Trophoblast cell (in vitro differentiated cells and primary cell): Measurements from ENCODE around the gene ATP6AP1.

Experiments used
- DNase-seq, 2 donors: peaks; one replicate each; pipeline ENCODE4 v3.0.0-alpha.2; 2016
- H2AFZ ChIP-seq: 2 replicates; pipeline ENCODE4 v1.6.1; 2013; ENCODE audit warnings: low read length, moderate library complexity, mild to moderate bottlenecking; ENCODE audit not compliant: insufficient read depth, poor library complexity
- H2AK5ac ChIP-seq: 2 replicates; pipeline ENCODE4 v1.6.1; 2013; ENCODE audit warnings: mild to moderate bottlenecking, low read length
- H2BK120ac ChIP-seq: 2 replicates; pipeline ENCODE4 v1.6.1; 2013; ENCODE audit warnings: low read length, mild to moderate bottlenecking, moderate library complexity; ENCODE audit not compliant: insufficient read depth, poor library complexity
- H2BK12ac ChIP-seq: 2 replicates; pipeline ENCODE4 v1.6.1; 2013; ENCODE audit warnings: mild to moderate bottlenecking, low read length, moderate library complexity
- H2BK5ac ChIP-seq: 2 replicates; pipeline ENCODE4 v1.6.1; 2013; ENCODE audit warnings: low read length, low read depth, moderate library complexity, mild to moderate bottlenecking; ENCODE audit not compliant: poor library complexity
- H3K14ac ChIP-seq: 2 replicates; pipeline ENCODE4 v1.6.1; 2013; ENCODE audit warnings: mild to moderate bottlenecking, low read length
- H3K18ac ChIP-seq: 2 replicates; pipeline ENCODE4 v1.6.1; 2013; ENCODE audit warnings: mild to moderate bottlenecking, low read length
- H3K23ac ChIP-seq: 2 replicates; pipeline ENCODE4 v1.6.1; 2013; ENCODE audit warnings: low read length
- H3K27ac ChIP-seq: 2 replicates; pipeline ENCODE4 v1.5.1; 2013; ENCODE audit warnings: low read depth, mild to moderate bottlenecking, inconsistent platforms, low read length, moderate library complexity
- H3K27me3 ChIP-seq: 2 replicates; pipeline ENCODE4 v1.6.1; 2013; ENCODE audit warnings: inconsistent platforms, mild to moderate bottlenecking, low read length, moderate library complexity; ENCODE audit not compliant: insufficient read depth
- H3K36me3 ChIP-seq, 2 experiments: 1 replicate in 1 of 2; 2 replicates in 1 of 2; pipeline ENCODE4 v1.6.1; 2013; ENCODE audit warnings: low read length in 2 of 2, mild to moderate bottlenecking in 2 of 2, moderate library complexity in 1 of 2; ENCODE audit not compliant: insufficient read depth in 2 of 2, control insufficient read depth in 1 of 2
- H3K4ac ChIP-seq: 2 replicates; pipeline ENCODE4 v1.6.1; 2013; ENCODE audit warnings: low read depth, mild to moderate bottlenecking, low read length, moderate library complexity
- H3K4me1 ChIP-seq, 2 experiments: 1 replicate in 1 of 2; 2 replicates in 1 of 2; pipeline ENCODE4 v1.6.1; 2013; ENCODE audit warnings: low read length in 2 of 2, mild to moderate bottlenecking in 2 of 2, moderate library complexity in 1 of 2; ENCODE audit not compliant: insufficient read depth in 2 of 2, control insufficient read depth in 1 of 2
- H3K4me2 ChIP-seq: 2 replicates; pipeline ENCODE4 v1.6.1; 2013; ENCODE audit warnings: inconsistent platforms, mild to moderate bottlenecking, low read length, moderate library complexity
- H3K4me3 ChIP-seq: 2 replicates; pipeline ENCODE4 v1.5.1; 2013; ENCODE audit warnings: mild to moderate bottlenecking, low read depth, low read length, inconsistent platforms
- H3K79me1 ChIP-seq: one replicate; pipeline ENCODE4 v1.6.1; 2013; ENCODE audit warnings: low read length
- H3K79me2 ChIP-seq: 2 replicates; pipeline ENCODE4 v1.6.1; 2013; ENCODE audit warnings: low read length, mild to moderate bottlenecking; ENCODE audit not compliant: control insufficient read depth, insufficient read depth, poor library complexity
- H3K9ac ChIP-seq: 2 replicates; pipeline ENCODE4 v1.6.1; 2013; ENCODE audit warnings: mild to moderate bottlenecking, low read length
- H3K9me3 ChIP-seq: 2 replicates; pipeline ENCODE4 v1.6.1; 2013; ENCODE audit warnings: low read depth, mild to moderate bottlenecking, control low read depth, inconsistent platforms, low read length; ENCODE audit not compliant: insufficient read depth
- H4K12ac ChIP-seq: 2 replicates; pipeline ENCODE4 v1.6.1; 2013; ENCODE audit warnings: low read depth, mild to moderate bottlenecking, low read length, moderate library complexity
- H4K8ac ChIP-seq: 2 replicates; pipeline ENCODE4 v1.6.1; 2013; ENCODE audit warnings: low read depth, mild to moderate bottlenecking, low read length, moderate library complexity
- H4K91ac ChIP-seq: one replicate; pipeline ENCODE4 v1.6.1; 2013; ENCODE audit warnings: low read depth, mild to moderate bottlenecking, low read length, moderate library complexity
- WGBS: extraction: QIAGEN DNeasy Blood & Tissue Kit; methylation state at CpG from one replicate; pipeline ENCODE4 v1.1.7; 2013; ENCODE audit warnings: missing lambda C conversion rate; ENCODE audit not compliant: insufficient read length, insufficient coverage; ENCODE audit errors: extremely low coverage; 5-methylcytosine and 5-hydroxymethylcytosine counted together

ATP6AP1 gene

GRCh38 chrX:154401918-154402621 is 26.4 kb upstream of the ATP6AP1 start:
- Histone ChIP-seq H3K14ac (no peak overlapping the region), H2AK5ac (no peak overlapping the region), H3K18ac (no peak overlapping the region), H3K4ac (no peak overlapping the region), H3K79me2 (peaks cover 6% of the 10 kb centered on the region), H2AFZ (no peak overlapping the region), H4K91ac (no peak overlapping the region), H3K27me3 (no peaks in the 10 kb centered on the region), H3K36me3 (peaks cover 24 to 27% of the 10 kb centered on the region in 2 experiments), H3K4me3 (no peak overlapping the region), H3K27ac (no peak overlapping the region), H3K4me1 (peaks cover 0 to 3% of the 10 kb centered on the region in 2 experiments), H3K4me2 (no peak overlapping the region), H3K23ac (no peak overlapping the region), H3K79me1 (peaks cover 13% of the 10 kb centered on the region), H2BK120ac (no peak overlapping the region), H4K12ac (no peak overlapping the region), H2BK12ac (no peak overlapping the region), H4K8ac (no peak overlapping the region), H3K9me3 (peaks cover 1% of the 10 kb centered on the region), H2BK5ac (no peak overlapping the region), H3K9ac (no peak overlapping the region)
- no CpG with 5 or more reads among the region's 6 CpGs for WGBS
- peak; percentile 33 to 53 for DNase-seq

GRCh38 chrX:154402622-154403127 is 25.8 kb upstream of the ATP6AP1 start:
- Histone ChIP-seq H3K79me1 (peaks cover 8% of the 10 kb centered on the region), H3K79me2 (peaks cover 6% of the 10 kb centered on the region), H3K23ac (no peak overlapping the region), H3K27ac (no peak overlapping the region), H3K9me3 (peaks cover 1% of the 10 kb centered on the region), H3K4me1 (peaks cover 0 to 3% of the 10 kb centered on the region in 2 experiments), H3K27me3 (no peaks in the 10 kb centered on the region), H3K4me2 (no peak overlapping the region), H3K18ac (no peak overlapping the region), H3K9ac (no peak overlapping the region), H4K12ac (no peak overlapping the region), H4K91ac (no peak overlapping the region), H3K14ac (no peak overlapping the region), H2AK5ac (no peak overlapping the region), H3K4me3 (no peak overlapping the region), H2BK12ac (no peak overlapping the region), H3K36me3 (peaks cover 24 to 27% of the 10 kb centered on the region in 2 experiments), H4K8ac (no peak overlapping the region), H3K4ac (no peak overlapping the region), H2BK120ac (no peak overlapping the region), H2BK5ac (no peak overlapping the region), H2AFZ (no peak overlapping the region)
- WGBS, result no CpG with 5 or more reads among the region's 19 CpGs
- DNase-seq, result no peak

- Histone ChIP-seq H3K4me1 (peaks cover 1 to 3% of the 10 kb centered on the region in 2 experiments), H3K4ac (no peak overlapping the region), H4K12ac (no peak overlapping the region), H3K18ac (no peak overlapping the region), H3K14ac (no peak overlapping the region), H2BK120ac (no peak overlapping the region), H2BK12ac (no peak overlapping the region), H3K9ac (no peak overlapping the region), H2BK5ac (no peak overlapping the region), H3K27ac (no peak overlapping the region), H3K4me3 (no peak overlapping the region), H3K4me2 (no peak overlapping the region), H2AFZ (no peak overlapping the region), H3K9me3 (peaks cover 1% of the 10 kb centered on the region), H4K91ac (no peak overlapping the region), H3K79me1 (peaks cover 5% of the 10 kb centered on the region), H4K8ac (no peak overlapping the region), H3K36me3 (peaks cover 24 to 27% of the 10 kb centered on the region in 2 experiments), H2AK5ac (no peak overlapping the region), H3K27me3 (no peaks in the 10 kb centered on the region), H3K23ac (no peak overlapping the region), H3K79me2 (peaks cover 5% of the 10 kb centered on the region)
- WGBS, result no CpG with 5 or more reads among the region's 10 CpGs
- no peak for DNase-seq
Observed at GRCh38 chrX:154403192-154403591, 25.3 kb upstream of the ATP6AP1 start.

- Histone ChIP-seq H3K79me1 (no peaks in the 10 kb centered on the region), H2BK120ac (no peak overlapping the region), H4K91ac (no peak overlapping the region), H4K12ac (no peak overlapping the region), H3K4me1 (peaks cover 5 to 7% of the 10 kb centered on the region in 2 experiments), H3K36me3 (peaks cover 24 to 27% of the 10 kb centered on the region in 2 experiments), H3K4me3 (no peak overlapping the region), H3K4me2 (no peak overlapping the region), H2BK5ac (no peak overlapping the region), H3K4ac (no peak overlapping the region), H3K9me3 (no peaks in the 10 kb centered on the region), H3K18ac (no peak overlapping the region), H3K79me2 (peaks cover 3% of the 10 kb centered on the region), H3K27ac (no peak overlapping the region), H3K14ac (no peak overlapping the region), H2AK5ac (no peak overlapping the region), H2BK12ac (no peak overlapping the region), H3K23ac (no peak overlapping the region), H3K27me3 (no peaks in the 10 kb centered on the region), H3K9ac (no peak overlapping the region), H4K8ac (no peak overlapping the region), H2AFZ (no peak overlapping the region)
- DNase-seq, result no peak
- no CpG with 5 or more reads among the region's 4 CpGs for WGBS
Observed at GRCh38 chrX:154403858-154404257, 24.6 kb upstream of the ATP6AP1 start.
